Measurements from ENCODE around the gene SH3BP2.

DNA sequence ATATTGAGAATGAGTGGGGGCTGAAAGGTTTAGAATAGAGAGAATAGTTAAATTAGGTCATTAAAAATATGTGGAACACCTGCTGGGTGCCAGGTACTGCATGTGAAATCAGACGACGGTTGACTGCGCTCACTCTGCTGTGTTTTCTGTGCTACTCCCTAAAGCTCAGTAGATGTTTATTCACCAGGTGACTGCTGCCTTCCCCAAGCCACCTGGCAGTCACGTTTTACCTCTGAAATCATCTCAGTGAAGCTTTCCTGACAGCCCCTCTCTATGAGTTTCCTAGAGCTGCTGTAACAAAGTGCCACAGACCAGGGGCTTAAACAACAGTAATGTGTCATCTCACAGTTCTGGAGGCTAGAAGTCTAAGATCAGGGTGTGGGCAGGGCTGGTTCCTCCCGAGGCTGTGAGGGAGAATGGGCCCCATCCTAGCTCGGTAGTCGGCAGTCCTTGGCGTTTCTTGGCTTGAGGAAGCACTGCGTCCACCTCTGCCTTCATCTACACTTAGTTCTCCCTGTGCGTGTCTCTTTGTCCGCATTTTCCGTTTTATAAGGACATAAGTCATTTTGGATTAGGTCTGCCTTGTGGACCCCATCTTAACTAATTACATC, 76.1 kb downstream of the SH3BP2 start:
- TF ChIP-seq CTCF (IDR thresholded peaks at IDR 0.05; ENCODE audit: low read depth, low read length, poor library complexity, severe bottlenecking) (no peak), EZH2phosphoT487 (IDR thresholded peaks at IDR 0.05; ENCODE audit: borderline replicate concordance, low read length) (no peak)

All from DOHH2 (cell line).